B cell (primary cell): ENCODE measurements around the gene ATP5F1B. TPM values are rescaled to one million over a fixed set of nuclear protein-coding genes. Genes with fewer than 3 reads are reported as not detected.

Source experiments
- ATAC-seq: fragments of 200-7000 bp; cut with Tn5 transposase; one replicate; pipeline ENCODE4 v1.10.0; 2021; ENCODE audit warnings: low read depth, mild to moderate bottlenecking, moderate number of reproducible peaks, moderate library complexity
- CTCF ChIA-PET: fragments of 350-600 bp; sonication (Branson Sonifier 250); formaldehyde crosslinking; loops from one replicate; lab custom pipeline; 2021; ENCODE audit warnings: antibody characterized with exemption, inconsistent platforms; lab: Charles Lee
- POLR2A ChIA-PET: fragments of 350-600 bp; sonication (Branson Sonifier 250); formaldehyde crosslinking; loops from one replicate; lab custom pipeline; 2021; ENCODE audit warnings: antibody characterized with exemption; lab: Charles Lee
- DNase-seq: peaks from one replicate; pipeline ENCODE4 v3.0.0; 2013
- H2AFZ ChIP-seq: 2 replicates; pipeline ENCODE4 v1.6.1; 2012; ENCODE audit warnings: mild to moderate bottlenecking, low read depth, low read length; ENCODE audit not compliant: insufficient read depth, poor library complexity, severe bottlenecking
- H3K27ac ChIP-seq, 2 donors: 1 replicate in 1 of 2; 2 replicates in 1 of 2; pipeline ENCODE4 v1.5.1; 2012 to 2013; ENCODE audit warnings: low read length in 2 of 2, mild to moderate bottlenecking in 2 of 2, moderate library complexity in 1 of 2
- H3K27me3 ChIP-seq, 4 experiments: fragments of 200-600 bp in 1 of 4; sonication (generic) in 1 of 4; replicated peaks in 1 of 4; 1 replicate in 2 of 4; 2 replicates in 2 of 4; pipeline versions ENCODE4 v1.6.1 to v1.7.0; 2013 to 2016; ENCODE audit warnings: low read length in 3 of 4, mild to moderate bottlenecking in 2 of 4, mixed read lengths in 1 of 4, moderate library complexity in 1 of 4; ENCODE audit not compliant: insufficient read depth in 4 of 4, control insufficient read depth in 3 of 4; ENCODE audit errors: control extremely low read depth in 1 of 4
- H3K36me3 ChIP-seq, 2 experiments: replicated peaks in 1 of 2; 1 replicate in 1 of 2; 2 replicates in 1 of 2; pipeline versions ENCODE4 v1.6.1 to v1.7.1; 2013; ENCODE audit warnings: low read length in 1 of 2; ENCODE audit not compliant: insufficient read depth in 2 of 2, control insufficient read depth in 1 of 2; ENCODE audit errors: control extremely low read depth in 1 of 2, extremely low read depth in 1 of 2
- H3K4me1 ChIP-seq, 2 donors: fragments of 200-600 bp in 1 of 2; sonication (generic) in 1 of 2; 1 replicate in 1 of 2; 2 replicates in 1 of 2; pipeline versions ENCODE4 v1.5.1 to v1.6.1; 2013 to 2017; ENCODE audit warnings: low read length in 2 of 2; ENCODE audit not compliant: control insufficient read depth in 2 of 2, insufficient read depth in 2 of 2
- H3K4me2 ChIP-seq: replicated peaks from 2 replicates; pipeline ENCODE3; 2012; ENCODE audit warnings: mild to moderate bottlenecking, low read depth, low read length; ENCODE audit not compliant: poor library complexity, severe bottlenecking
- H3K4me3 ChIP-seq, 5 experiments: fragments of 200-600 bp in 1 of 5; sonication (generic) in 1 of 5; 1 replicate in 3 of 5; 2 replicates in 2 of 5; pipeline versions ENCODE4 v1.5.1 to v1.7.0; 2011 to 2016; ENCODE audit warnings: low read length in 4 of 5, mild to moderate bottlenecking in 4 of 5, low read depth in 2 of 5, control low read depth in 1 of 5, moderate library complexity in 1 of 5; ENCODE audit not compliant: insufficient read depth in 1 of 5; ENCODE audit errors: control extremely low read depth in 1 of 5, extremely low read depth in 1 of 5
- H3K79me2 ChIP-seq: fragments of 200-600 bp; sonication (generic); one replicate; pipeline ENCODE4 v1.6.0; 2016; ENCODE audit warnings: low read length; ENCODE audit not compliant: control insufficient read depth, insufficient read depth
- H3K9ac ChIP-seq: fragments of 200-600 bp; sonication (generic); 2 replicates; pipeline ENCODE4 v1.6.1; 2017; ENCODE audit warnings: mild to moderate bottlenecking, low read length, moderate library complexity
- H3K9me3 ChIP-seq, 3 donors: one replicate each; pipeline versions ENCODE4 v1.6.1 to v1.7.1; 2013; ENCODE audit warnings: low read length in 2 of 3; ENCODE audit not compliant: control insufficient read depth in 2 of 3, insufficient read depth in 1 of 3; ENCODE audit errors: control extremely low read depth in 1 of 3
- H4K20me1 ChIP-seq: 2 replicates; pipeline ENCODE4 v1.6.0; 2012; ENCODE audit warnings: mild to moderate bottlenecking, low read length; ENCODE audit not compliant: insufficient read depth, control insufficient read depth, poor library complexity, severe bottlenecking
- H3K27ac Mint-ChIP-seq: one replicate; pipeline ENCODE4 v1.8.0; 2021; ENCODE audit warnings: mixed read lengths
- H3K27me3 Mint-ChIP-seq: one replicate; pipeline ENCODE4 v1.8.0; 2021; ENCODE audit warnings: mixed read lengths
- H3K4me1 Mint-ChIP-seq: one replicate; pipeline ENCODE4 v1.8.0; 2021; ENCODE audit warnings: mixed read lengths
- H3K4me3 Mint-ChIP-seq: one replicate; pipeline ENCODE4 v1.8.0; 2021; ENCODE audit warnings: mixed read lengths
- H3K9me3 Mint-ChIP-seq: one replicate; pipeline ENCODE4 v1.8.0; 2022; ENCODE audit warnings: mixed read lengths; ENCODE audit not compliant: insufficient read depth
- CTCF ChIP-seq: fragments of 200-600 bp; IDR thresholded peaks from one replicate; pipeline ENCODE4 v1.8.0; 2022; ENCODE audit warnings: antibody characterized with exemption, mild to moderate bottlenecking
- EZH2 ChIP-seq: IDR thresholded peaks from 2 replicates; pipeline ENCODE4 v1.6.1; 2012; ENCODE audit warnings: borderline replicate concordance, low read depth, mild to moderate bottlenecking, moderate library complexity, low read length; ENCODE audit not compliant: insufficient read depth, poor library complexity, severe bottlenecking
- WGBS: methylation state at CpG from one replicate; pipeline ENCODE4 v1.1.5; 2013; ENCODE audit warnings: missing lambda C conversion rate; ENCODE audit not compliant: insufficient coverage; 5-methylcytosine and 5-hydroxymethylcytosine counted together
- intact Hi-C: fragments of 100-400 bp; cut with micrococcal nuclease; formaldehyde crosslinking; loops from one replicate; pipeline ENCODE4 v1.10.0; 2022
- polyA plus RNA-seq: library from polyadenylated mRNA; depleted of rRNA; stranded (reverse); fragments of >200 nt; gene quantifications from 2 replicates; pipeline ENCODE4 v1.2.3, GENCODE V29; 2012
- total RNA-seq, 2 donors: library from RNA; stranded (reverse); fragments of 120-200 nt in 1 of 2; gene quantifications; 1 replicate in 1 of 2; 2 replicates in 1 of 2; pipeline versions ENCODE4 v1.2.3 to v1.2.4, GENCODE V29; 2013 to 2022

Gene ATP5F1B
- total and polyA plus RNA-seq, 2 donors (not counting 1 experiment from before 2014, with no cell fraction given), result 217 to 378 TPM

GRCh38 chr12:56668197-56668457, 22.3 kb upstream of the ATP5F1B start:
- Mint-ChIP-seq H3K9me3 (no peaks in the 10 kb centered on the region), H3K4me3 (no peak overlapping the region), H3K27me3 (no peaks in the 10 kb centered on the region), H3K27ac (no peak overlapping the region), H3K4me1 (peaks cover 10% of the 10 kb centered on the region)
- no peak overlapping the region for H3K4me2 ChIP-seq
- no peaks in the 10 kb centered on the region for H3K27me3 ChIP-seq
- H3K9ac ChIP-seq, result no peak overlapping the region
- no peak overlapping the region for H2AFZ ChIP-seq
- H3K4me1 ChIP-seq, result no peaks in the 10 kb centered on the region
- ChIA-PET POLR2A (no interaction called here), CTCF (no interaction called here)
- intact Hi-C loops, result no loop called here
- H3K79me2 ChIP-seq, result peaks cover 59% of the 10 kb centered on the region
- no peak overlapping the region for H3K4me3 ChIP-seq
- H3K27ac ChIP-seq, result no peak overlapping the region
- peaks cover 14 to 81% of the 10 kb centered on the region in 2 experiments for H3K36me3 ChIP-seq
- WGBS, result no CpG with 5 or more reads among the region's 2 CpGs
- no peak for DNase-seq
- H3K9me3 ChIP-seq, result no peaks in the 10 kb centered on the region
- no peak for ATAC-seq
- TF ChIP-seq CTCF (no peak), EZH2 (no peak)
- H4K20me1 ChIP-seq, result peaks cover 58% of the 10 kb centered on the region

- no peak for ATAC-seq
- intact Hi-C loops, result no loop called here
- peak overlapping the region; percentile 10 for H3K27ac Mint-ChIP-seq
- Histone ChIP-seq H3K9ac (no peak overlapping the region), H3K4me1 (peaks cover 0 to 4% of the 10 kb centered on the region in 2 donors), H2AFZ (no peak overlapping the region), H3K9me3 (no peaks in the 10 kb centered on the region), H3K79me2 (peaks cover under 1% of the 10 kb centered on the region), H3K4me2 (no peak overlapping the region), H3K36me3 (peaks cover 0 to 29% of the 10 kb centered on the region in 2 experiments), H3K4me3 (no peak overlapping the region), H4K20me1 (peaks cover 7% of the 10 kb centered on the region), H3K27me3 (no peaks in the 10 kb centered on the region), H3K27ac (no peak overlapping the region)
- ChIA-PET POLR2A (interaction anchor here (0.7 kb wide), 1 partner anchor 8 kb away, joined by 3 read pairs; no protein-coding TSS in a partner anchor), CTCF (interaction anchor here (0.6 to 1.4 kb wide), 2 partner anchors 26 to 89 kb away, joined by 3 to 6 read pairs; no protein-coding TSS in a partner anchor)
- peaks cover 23% of the 10 kb centered on the region for H3K4me1 Mint-ChIP-seq
- 98% methylated on average over 10 of the region's 13 CpGs for WGBS
- no peaks in the 10 kb centered on the region for H3K27me3 Mint-ChIP-seq
- DNase-seq, result no peak
- TF ChIP-seq EZH2 (no peak), CTCF (no peak)
- H3K4me3 Mint-ChIP-seq, result no peak overlapping the region
- H3K9me3 Mint-ChIP-seq, result no peaks in the 10 kb centered on the region
Measured at GRCh38 chr12:56661979-56662638, 16.3 kb upstream of the ATP5F1B start.
